Breast epithelium (tissue), 4 donors: Measurements from ENCODE around the gene GTPBP10. TPM values are rescaled to one million over a fixed set of nuclear protein-coding genes. Genes with fewer than 3 reads are reported as not detected.
A peak's percentile ranks its signal among the peaks of the same experiment; 100 is the strongest.

Source experiments
- DNase-seq, 2 donors: peaks; one replicate each; pipeline ENCODE4 v3.0.0-alpha.2; 2019; ENCODE audit warnings: low spot score in 2 of 2
- H3K27ac ChIP-seq, 2 donors: fragments of 200-600 bp; sonication (generic) in 1 of 2; one replicate each; pipeline ENCODE4 v1.5.1; 2016 to 2019; ENCODE audit warnings: mild to moderate bottlenecking in 1 of 2
- H3K27me3 ChIP-seq, 2 donors: fragments of 200-600 bp; sonication (generic) in 1 of 2; one replicate each; pipeline versions ENCODE4 v1.5.1 to v1.6.0; 2017 to 2019; ENCODE audit warnings: control low read depth in 1 of 2, mild to moderate bottlenecking in 1 of 2
- H3K36me3 ChIP-seq: fragments of 200-600 bp; one replicate; pipeline ENCODE4 v1.5.1; 2019
- H3K4me1 ChIP-seq, 2 donors: fragments of 200-600 bp; sonication (generic); one replicate each; pipeline ENCODE4 v1.5.1; 2016 to 2019; ENCODE audit warnings: control low read depth in 1 of 2
- H3K4me3 ChIP-seq, 3 donors: fragments of 200-600 bp; sonication (generic); 1 replicate in 2 of 3; 2 replicates in 1 of 3; pipeline ENCODE4 v1.5.1; 2016 to 2019; ENCODE audit warnings: mild to moderate bottlenecking in 3 of 3, moderate library complexity in 2 of 3
- H3K9me3 ChIP-seq, 2 donors: fragments of 200-600 bp; sonication (generic) in 1 of 2; one replicate each; pipeline ENCODE4 v1.5.1; 2016 to 2019; ENCODE audit warnings: control low read depth in 1 of 2
- CTCF ChIP-seq, 3 donors: fragments of 450-650 bp; IDR thresholded peaks; one replicate each; pipeline ENCODE4 v1.5.1; 2016 to 2017; ENCODE audit warnings: antibody characterized with exemption in 3 of 3, mild to moderate bottlenecking in 3 of 3, moderate library complexity in 3 of 3
- POLR2A ChIP-seq: fragments of 450-650 bp; IDR thresholded peaks from one replicate; pipeline ENCODE4 v1.6.1; 2016; ENCODE audit warnings: antibody characterized with exemption, mild to moderate bottlenecking, moderate library complexity
- POLR2AphosphoS5 ChIP-seq, 3 donors: sonication (generic); formaldehyde crosslinking; IDR thresholded peaks; one replicate each; pipeline ENCODE4 v1.6.1; 2017; ENCODE audit warnings: antibody characterized with exemption in 3 of 3
- intact Hi-C: fragments of 100-400 bp; cut with DNase I; formaldehyde crosslinking; loops from one replicate; pipeline ENCODE4 v1.15.1; 2023; ENCODE audit warnings: low total_unique reads
- total RNA-seq, 3 donors: library from RNA; depleted of rRNA; stranded (reverse); fragments of >200 nt; gene quantifications; one replicate each; pipeline ENCODE4 v1.1.0, GENCODE V29; 2016

The GTPBP10 gene
- total RNA-seq, 3 donors from 2014 or later = 21.3 to 27.2 (median 22.3) TPM

- peaks cover 0 to under 1% of the 10 kb centered on the region in 2 donors for H3K4me1 ChIP-seq
- intact Hi-C loops = no loop called here
- H3K27me3 ChIP-seq = no peaks in the 10 kb centered on the region
- TF ChIP-seq CTCF (IDR thresholded peaks at IDR 0.05) (no peak), POLR2AphosphoS5 (IDR thresholded peaks at IDR 0.05) (no peak), POLR2A (no peak)
- DNase-seq = no peak
- H3K4me3 ChIP-seq = no peak overlapping the region
- no peaks in the 10 kb centered on the region for H3K9me3 ChIP-seq
- H3K36me3 ChIP-seq = no peaks in the 10 kb centered on the region
- peak overlapping the region in 1 of 2 donors; percentile 49 for H3K27ac ChIP-seq
These were observed 63.2 kb downstream of the GTPBP10 start for GRCh38 chr7:90409667-90410066.

- H3K4me3 ChIP-seq = no peak overlapping the region
These were observed 65.0 kb downstream of the GTPBP10 start for GRCh38 chr7:90411510-90411909.

GRCh38 chr7:90412458-90413184 is 66.1 kb downstream of the GTPBP10 start:
- no peak for TF ChIP-seq POLR2AphosphoS5 (IDR thresholded peaks at IDR 0.05)
- TF ChIP-seq CTCF (IDR thresholded peaks at IDR 0.05) = peak in 2 of 3 donors; percentile 10 to 38
- DNase-seq = peak in 1 of 2 donors; percentile 74
- H3K36me3 ChIP-seq = no peaks in the 10 kb centered on the region
- H3K27me3 ChIP-seq = no peaks in the 10 kb centered on the region
- no peak overlapping the region for H3K4me3 ChIP-seq
- no peaks in the 10 kb centered on the region for H3K9me3 ChIP-seq
- peak overlapping the region; percentile 65 to 93 for H3K27ac ChIP-seq
- no peaks in the 10 kb centered on the region for H3K4me1 ChIP-seq
- intact Hi-C loops = no loop called here

More at GRCh38 chr7:90411510-90411909, 65.0 kb downstream of the GTPBP10 start:
- peak overlapping the region; percentile 65 to 93 for H3K27ac ChIP-seq
- H3K9me3 ChIP-seq = no peaks in the 10 kb centered on the region
- DNase-seq = no peak
- H3K36me3 ChIP-seq = no peaks in the 10 kb centered on the region
- H3K27me3 ChIP-seq = no peaks in the 10 kb centered on the region
- TF ChIP-seq POLR2A (no peak), POLR2AphosphoS5 (IDR thresholded peaks at IDR 0.05) (no peak), CTCF (IDR thresholded peaks at IDR 0.05) (no peak)
- no peaks in the 10 kb centered on the region for H3K4me1 ChIP-seq
- intact Hi-C loops = no loop called here

GRCh38 chr7:90413185-90413528 is 66.6 kb downstream of the GTPBP10 start:
- Histone ChIP-seq H3K36me3 (no peaks in the 10 kb centered on the region), H3K4me3 (no peak overlapping the region), H3K9me3 (no peaks in the 10 kb centered on the region), H3K27me3 (no peaks in the 10 kb centered on the region), H3K4me1 (no peaks in the 10 kb centered on the region), H3K27ac (peak overlapping the region in 1 of 2 donors; percentile 93)
- intact Hi-C loops = no loop called here
- TF ChIP-seq POLR2A = no peak
- TF ChIP-seq POLR2AphosphoS5 (IDR thresholded peaks at IDR 0.05) = no peak
- no peak for TF ChIP-seq CTCF (IDR thresholded peaks at IDR 0.05)
- DNase-seq = no peak

GRCh38 chr7:90421651-90422050 is 75.1 kb downstream of the GTPBP10 start:
- no peak overlapping the region for H3K4me3 ChIP-seq
- no peaks in the 10 kb centered on the region for H3K4me1 ChIP-seq
- TF ChIP-seq POLR2AphosphoS5 (IDR thresholded peaks at IDR 0.05) (no peak), POLR2A (no peak), CTCF (IDR thresholded peaks at IDR 0.05) (no peak)
- H3K36me3 ChIP-seq = no peaks in the 10 kb centered on the region
- peak overlapping the region; percentile 59 to 81 for H3K27ac ChIP-seq
- intact Hi-C loops = no loop called here
- H3K9me3 ChIP-seq = no peaks in the 10 kb centered on the region
- DNase-seq = no peak
- H3K27me3 ChIP-seq = no peaks in the 10 kb centered on the region
